Neural progenitor cell (in vitro differentiated cells): ENCODE data around the gene TNK2.

Experiments used
- EZH2 ChIP-seq: fragments of 200-600 bp; sonication (generic); IDR thresholded peaks from 2 replicates; pipeline ENCODE4 v1.6.1; 2017; ENCODE audit warnings: antibody characterized with exemption, mild to moderate bottlenecking, moderate library complexity
- EZH2phosphoT487 ChIP-seq: fragments of 200-600 bp; sonication (generic); IDR thresholded peaks from 2 replicates; pipeline ENCODE4 v1.6.1; 2017; ENCODE audit warnings: antibody characterized with exemption
- TF ChIP-seq, protein P1 (sequence below): fragments of 200-600 bp; sonication (generic); IDR thresholded peaks from 2 replicates; pipeline ENCODE4 v1.5.1; 2017; ENCODE audit warnings: antibody characterized with exemption, mild to moderate bottlenecking

DNA sequence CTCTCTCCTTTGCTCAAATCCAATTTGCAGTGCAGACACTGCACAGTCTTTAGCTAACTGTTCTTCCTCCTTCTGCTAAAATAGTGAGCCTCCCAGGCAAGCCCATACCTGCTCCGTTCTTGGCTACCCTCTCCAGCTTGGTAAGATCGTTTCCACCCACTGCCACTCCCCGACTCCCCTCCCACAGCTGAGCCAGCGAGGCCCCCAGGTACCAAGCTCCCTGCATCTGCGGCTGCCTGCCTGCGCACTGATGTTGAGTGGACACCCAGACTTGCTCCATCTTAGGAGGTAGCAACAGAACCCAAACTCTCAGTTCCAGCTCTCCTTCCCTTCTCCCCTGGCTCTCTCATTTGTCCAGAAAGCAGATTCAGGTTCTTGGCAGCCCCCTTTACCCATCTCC lies 7.9 kb upstream of the TNK2 start:
- TF ChIP-seq EZH2phosphoT487, result no peak
- TF ChIP-seq, protein P1, sequence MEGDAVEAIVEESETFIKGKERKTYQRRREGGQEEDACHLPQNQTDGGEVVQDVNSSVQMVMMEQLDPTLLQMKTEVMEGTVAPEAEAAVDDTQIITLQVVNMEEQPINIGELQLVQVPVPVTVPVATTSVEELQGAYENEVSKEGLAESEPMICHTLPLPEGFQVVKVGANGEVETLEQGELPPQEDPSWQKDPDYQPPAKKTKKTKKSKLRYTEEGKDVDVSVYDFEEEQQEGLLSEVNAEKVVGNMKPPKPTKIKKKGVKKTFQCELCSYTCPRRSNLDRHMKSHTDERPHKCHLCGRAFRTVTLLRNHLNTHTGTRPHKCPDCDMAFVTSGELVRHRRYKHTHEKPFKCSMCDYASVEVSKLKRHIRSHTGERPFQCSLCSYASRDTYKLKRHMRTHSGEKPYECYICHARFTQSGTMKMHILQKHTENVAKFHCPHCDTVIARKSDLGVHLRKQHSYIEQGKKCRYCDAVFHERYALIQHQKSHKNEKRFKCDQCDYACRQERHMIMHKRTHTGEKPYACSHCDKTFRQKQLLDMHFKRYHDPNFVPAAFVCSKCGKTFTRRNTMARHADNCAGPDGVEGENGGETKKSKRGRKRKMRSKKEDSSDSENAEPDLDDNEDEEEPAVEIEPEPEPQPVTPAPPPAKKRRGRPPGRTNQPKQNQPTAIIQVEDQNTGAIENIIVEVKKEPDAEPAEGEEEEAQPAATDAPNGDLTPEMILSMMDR, result no peak
- TF ChIP-seq EZH2, result no peak
